Activated naive CD4-positive, alpha-beta T cell treated with Interleukin-2 at 50 U/mL for 16 hours (primary cell): ENCODE measurements around the gene FAM9C.
"Not testable (repeated sequence)": the region's sequence is repeated elsewhere in the genome, so short reads cannot be mapped to it uniquely, and the experiment has no call there.

Experiments used
- DNase-seq: peaks from one replicate; pipeline ENCODE4 v3.0.0-alpha.2; 2020

FAM9C gene

DNA sequence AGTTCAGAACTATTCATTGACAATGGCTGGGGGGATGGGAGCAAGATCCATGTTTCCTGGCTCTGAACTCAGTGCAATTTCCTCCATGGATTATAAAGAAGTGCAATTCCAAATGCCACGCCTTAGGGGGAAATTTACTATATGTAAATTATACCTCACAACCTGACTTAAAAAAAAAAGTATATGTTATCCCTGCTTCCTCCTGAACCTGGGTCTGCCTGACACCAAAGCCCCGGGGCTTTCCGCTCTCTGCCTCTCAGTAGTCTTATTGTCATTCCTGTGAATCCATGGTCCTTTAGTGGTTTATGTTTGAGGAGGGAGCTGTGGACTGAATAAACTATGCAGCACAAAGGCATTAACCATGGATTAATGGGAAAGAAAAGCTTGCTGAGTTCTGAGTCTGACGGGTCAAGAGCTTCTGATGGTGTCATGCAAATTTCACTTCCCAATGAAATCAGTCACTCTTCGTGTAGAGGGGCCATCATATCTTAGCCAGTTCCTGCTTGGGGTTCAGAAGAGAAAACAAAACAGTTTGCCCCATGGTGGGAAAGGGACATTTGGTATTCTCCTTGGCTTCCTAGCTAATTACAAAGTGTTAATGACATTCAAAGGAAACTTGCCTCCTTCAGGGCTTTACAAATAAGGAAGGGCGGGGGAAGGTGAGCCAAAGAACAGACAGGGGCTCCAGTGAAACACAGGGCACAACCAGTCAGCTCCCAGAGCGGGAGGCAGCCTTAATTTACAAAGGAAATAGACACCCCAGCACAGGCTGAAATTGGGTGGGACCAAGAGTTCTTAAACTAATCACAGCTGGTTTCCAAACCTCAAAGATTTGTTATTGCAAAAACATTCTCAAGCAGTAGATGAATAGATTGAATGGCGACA, 14.3 kb downstream of the FAM9C start:
- DNase-seq = no peak

DNA sequence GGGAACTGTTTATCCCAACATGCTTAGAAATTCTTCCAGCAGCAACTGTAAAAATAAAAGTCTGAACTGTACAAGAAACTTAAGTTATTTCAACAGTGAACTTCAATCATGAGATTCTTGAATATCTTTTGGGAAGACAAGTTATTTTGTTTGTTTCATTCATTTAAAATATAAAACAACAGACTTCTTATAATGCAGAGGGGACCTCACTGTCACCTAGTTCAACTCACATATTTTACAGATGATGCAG, 14.9 kb downstream of the FAM9C start:
- no peak for DNase-seq

DNA sequence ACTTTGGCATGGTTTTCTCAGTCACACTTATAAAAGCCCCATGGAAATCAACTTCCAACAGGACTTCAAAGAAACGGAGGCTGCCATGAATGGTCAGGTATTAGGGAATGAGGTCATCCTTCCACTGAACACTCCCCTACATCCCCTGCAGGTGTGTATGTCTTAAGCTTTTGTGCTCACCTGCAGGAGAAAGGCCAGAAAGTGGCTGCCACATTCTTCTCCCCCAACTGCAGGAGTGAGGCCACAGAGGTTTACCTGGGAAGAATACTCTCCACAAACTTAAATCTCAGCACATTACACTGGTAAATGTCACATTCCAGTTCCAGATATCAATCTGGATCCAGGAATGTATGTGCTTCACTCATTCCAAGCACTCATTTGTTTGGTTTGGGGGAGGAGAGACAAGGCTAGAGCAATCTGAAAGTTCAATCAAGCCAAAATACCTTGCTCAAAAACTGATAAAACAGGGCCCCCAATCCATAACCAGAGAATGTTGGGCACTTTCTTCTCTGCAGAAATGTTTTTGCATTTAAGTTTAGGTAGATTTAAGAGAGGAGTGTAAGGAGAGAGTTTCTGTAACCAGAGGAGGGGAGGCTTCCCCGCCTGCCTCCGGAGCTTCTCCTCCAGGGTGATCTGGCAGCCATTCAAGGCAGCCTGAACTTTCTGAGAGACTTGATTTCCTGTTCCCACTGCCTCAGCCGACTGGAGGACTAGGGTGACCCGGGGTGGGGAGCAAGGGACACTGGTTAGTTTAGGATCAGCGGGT, 15.4 kb downstream of the FAM9C start:
- DNase-seq = no peak

DNA sequence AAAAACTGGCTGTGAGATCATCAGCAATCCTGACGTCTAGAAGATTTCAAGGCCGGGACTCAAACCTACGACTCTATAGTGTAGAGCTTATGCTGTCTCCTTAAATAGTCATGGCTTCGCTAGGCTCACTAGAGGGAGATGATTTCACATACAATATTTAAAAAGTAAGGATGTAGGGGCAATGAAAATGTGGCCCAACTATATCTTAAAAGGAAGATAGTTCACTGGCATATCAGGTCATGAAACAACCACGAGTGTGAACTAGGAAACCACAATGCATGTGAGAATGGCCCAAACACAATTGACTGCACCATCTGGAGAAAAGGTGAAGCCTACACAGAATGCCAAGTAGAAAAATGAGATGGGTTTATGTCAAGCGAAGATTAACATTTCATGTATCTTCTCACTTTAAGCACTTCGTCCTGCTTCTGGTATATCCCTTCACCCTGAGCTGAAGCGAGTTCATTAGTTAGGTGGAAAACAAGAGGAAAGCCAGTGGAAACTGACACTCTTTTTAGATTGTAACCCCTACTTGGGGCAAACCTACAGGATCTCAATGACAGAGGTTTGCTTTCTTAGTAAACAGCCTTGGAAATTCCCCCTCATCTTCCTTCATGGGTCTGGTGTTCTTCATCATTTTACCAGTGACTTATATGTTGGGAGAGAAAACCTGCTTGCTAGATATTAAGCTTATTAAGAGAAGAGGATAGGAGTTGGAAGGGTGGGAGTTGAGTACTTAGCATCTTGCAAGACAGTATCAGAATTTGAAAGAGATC, 17.4 kb downstream of the FAM9C start:
- no peak for DNase-seq

DNA sequence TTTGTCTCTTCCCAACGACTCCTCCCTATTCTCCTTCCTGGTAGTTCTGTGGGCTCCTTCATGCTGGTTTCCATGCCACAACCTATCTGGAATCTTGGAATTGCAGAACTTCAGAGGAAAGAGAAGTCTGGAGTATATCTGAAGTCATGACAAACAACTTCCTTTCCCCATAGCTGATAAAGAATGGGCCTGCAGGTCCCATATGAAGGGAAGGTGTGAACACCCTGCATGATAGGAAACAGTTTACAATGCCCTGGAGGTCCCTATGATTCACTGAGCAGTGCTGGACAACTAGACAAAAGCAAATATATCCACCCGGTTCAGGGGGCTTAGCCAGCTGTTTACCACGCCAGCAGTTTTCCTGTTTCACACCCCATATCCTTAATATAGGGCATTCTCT, 19.4 kb downstream of the FAM9C start:
- DNase-seq = no peak

DNA sequence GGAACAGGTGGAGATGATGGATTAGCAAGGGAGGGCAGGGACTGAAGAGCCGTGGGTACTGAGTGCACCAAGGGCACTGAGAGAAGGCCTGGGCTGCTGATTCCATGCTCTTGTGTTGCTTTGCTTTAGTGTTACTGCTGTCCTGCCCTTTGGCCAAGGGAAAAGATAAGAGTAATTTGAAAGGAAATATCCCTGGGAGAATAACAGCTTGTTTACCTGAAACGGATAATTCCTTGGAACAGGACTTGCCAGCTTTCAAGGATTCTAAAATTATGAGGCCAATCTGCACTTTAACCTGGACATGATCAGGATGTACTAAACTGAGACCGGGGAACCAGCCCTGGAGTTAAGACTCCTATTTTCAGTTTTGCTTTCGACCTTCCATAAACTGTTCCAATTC, 20.4 kb downstream of the FAM9C start:
- DNase-seq = no peak

DNA sequence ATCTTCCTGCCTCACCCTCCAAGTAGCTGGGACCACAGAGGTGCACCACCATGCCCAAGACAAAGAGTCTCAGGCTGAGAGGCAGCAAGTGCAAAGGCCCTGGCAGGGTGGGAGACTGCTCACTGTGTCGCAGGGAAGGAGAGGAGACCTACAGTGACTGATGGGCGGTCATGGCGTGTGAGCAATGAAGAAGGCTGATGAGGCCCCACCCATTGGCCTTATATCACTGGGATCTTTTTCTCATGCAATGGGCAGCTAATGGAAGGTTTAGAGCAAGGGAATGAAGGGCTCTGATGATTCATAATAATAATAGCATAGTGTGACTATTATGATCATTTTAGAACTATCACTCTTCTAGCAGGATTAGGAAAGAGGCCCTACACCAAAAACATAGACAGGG, 20.9 kb downstream of the FAM9C start:
- no peak for DNase-seq

DNA sequence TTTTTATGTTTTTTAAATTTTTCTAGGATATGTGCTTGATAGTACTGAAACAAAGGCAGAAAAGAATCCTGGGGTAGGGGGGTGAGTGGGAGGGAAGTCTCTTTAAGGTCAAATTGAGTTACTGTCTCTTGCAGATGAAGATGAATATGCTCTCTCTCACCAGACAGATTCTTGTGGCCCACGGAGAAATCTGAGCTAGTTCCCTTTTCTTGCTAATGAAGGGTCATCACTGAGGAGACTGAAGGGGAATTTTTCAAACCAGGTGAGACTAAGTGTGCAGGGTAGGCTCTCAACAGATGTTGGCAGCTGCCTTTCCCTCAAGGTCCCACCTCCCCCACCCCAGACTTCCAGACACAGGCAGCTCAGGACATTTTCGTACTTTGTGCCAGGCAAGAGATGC, 21.5 kb downstream of the FAM9C start:
- DNase-seq = no peak

DNA sequence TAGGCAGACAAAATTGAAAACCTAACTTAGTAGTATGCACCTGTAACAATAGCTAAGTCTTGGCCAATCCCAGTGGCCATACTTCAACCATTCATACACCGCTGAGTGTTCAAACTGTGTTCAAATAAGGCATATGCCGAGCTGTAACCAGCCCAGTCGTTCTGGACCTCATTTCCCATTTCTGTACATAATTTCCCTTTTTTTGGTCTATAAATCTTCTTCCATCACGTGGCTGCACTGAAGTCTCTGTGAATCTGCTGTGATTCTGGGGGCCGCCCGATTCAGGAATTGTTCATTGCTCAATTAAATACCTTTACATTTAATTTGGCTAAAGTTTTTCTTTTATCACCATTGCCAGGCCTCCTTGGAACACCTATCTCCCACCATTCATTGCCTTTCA, 27.7 kb downstream of the FAM9C start:
- not testable (repeated sequence) for DNase-seq

DNA sequence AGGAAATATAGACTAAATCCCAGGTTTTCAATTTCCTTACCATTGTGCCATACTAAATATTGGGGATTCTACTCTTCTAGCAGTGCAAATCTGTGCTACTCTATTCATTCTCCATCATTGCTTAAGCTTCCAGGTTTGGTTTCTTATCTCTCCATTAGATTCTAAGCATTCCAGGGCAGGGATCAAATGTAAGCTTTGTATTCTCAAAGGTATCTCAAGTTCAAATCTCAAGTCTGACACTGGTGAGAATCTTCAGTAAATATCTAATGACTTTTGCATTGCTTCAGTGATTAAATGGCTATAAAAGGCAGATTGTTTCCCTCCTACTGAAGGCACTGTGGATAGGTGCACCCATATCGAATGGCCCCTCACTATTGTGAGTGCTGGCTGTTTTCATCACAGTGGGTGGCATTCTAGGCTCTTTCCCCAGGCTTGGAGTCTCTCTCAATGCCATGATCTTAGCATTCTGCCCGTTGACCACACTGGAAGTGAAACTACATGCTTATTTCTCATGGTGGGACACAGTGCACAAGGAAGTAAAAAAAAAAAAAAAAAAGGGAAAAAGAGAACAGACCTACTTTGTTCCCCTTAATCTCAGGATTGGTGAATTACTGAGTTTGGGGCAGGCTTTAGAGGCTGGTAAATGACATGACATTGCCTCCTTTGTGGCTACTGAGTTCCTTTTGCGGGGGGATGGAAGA, 28.7 kb downstream of the FAM9C start:
- DNase-seq = no peak

DNA sequence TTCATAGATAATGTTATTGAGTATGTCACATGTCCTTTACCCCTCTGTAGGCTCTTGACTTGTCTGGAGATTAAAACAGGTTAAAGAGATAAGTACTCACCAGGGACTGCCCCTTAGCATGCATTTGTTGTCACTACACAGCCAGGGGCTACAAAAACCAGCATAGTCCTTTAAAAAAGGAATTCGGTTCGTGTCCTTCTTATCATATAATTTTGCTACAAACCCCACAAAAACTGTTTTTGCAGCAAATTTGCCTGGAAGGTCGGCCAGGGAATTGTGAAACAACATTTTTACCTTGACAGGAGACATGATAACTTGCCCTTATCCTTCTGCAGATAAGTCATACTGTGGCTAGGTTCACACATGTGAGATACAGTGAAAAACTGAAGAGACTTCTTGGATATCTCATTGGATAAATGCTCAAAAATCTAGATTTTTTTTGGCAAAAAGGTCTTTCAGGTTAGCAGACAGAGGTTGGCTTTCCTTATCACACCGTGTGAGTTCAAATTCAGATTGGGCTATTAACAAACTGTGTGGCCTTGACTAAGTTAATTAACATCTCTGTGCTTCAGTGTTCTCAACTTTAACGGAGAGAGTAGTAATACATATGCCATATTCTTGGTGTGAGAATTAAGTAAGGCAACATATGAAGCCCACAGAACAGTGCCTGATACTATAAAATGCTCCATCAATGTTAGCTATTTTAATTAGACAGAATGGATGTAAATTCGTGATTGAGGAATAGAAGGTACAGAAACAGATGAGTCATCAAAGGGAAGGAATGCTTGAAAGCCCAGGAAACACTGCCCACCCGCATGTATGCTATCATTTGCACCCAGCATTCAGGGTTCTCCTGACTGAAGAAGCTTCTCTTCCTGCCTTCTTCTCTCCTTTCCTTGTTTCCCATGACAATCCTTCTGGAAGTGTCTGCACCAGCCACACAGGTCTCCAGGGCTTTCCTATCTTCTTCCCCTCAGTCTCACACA, 30.0 kb downstream of the FAM9C start:
- no peak for DNase-seq

DNA sequence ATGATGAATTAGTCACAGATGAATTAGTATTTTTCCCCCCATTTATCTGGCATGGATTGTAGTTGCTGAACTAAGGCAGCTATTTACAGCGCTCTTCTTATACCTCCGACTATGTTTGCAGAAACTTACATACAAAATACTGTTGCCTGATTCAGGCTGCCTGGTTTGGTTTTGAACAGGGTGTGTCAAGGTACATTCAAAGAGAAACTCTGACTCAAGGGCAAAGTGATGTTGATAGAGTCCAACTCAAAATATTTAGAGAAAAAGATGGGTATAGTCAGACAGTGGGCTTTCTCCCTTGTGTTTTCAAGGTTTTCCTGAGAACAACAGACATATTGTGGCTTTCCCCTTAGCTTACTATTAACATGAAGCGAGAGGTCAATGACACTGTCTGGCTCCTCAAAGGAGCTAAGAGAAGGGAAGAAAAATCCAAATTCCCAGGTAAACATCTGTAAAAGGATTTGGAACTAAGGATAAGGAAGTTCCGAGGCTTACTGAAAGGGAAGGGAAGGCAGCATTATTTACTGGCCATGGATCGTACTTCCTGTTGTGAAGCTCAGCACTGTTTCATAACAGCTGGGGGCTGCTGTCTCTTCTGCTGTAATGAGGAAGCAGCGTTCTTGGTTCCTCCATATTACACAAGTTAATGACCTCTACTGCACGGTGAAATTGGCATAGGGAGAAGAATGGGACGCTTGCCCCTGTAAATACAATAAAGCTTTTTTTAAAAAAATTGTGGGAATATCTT, 30.9 kb downstream of the FAM9C start:
- DNase-seq = peak; percentile 8

DNA sequence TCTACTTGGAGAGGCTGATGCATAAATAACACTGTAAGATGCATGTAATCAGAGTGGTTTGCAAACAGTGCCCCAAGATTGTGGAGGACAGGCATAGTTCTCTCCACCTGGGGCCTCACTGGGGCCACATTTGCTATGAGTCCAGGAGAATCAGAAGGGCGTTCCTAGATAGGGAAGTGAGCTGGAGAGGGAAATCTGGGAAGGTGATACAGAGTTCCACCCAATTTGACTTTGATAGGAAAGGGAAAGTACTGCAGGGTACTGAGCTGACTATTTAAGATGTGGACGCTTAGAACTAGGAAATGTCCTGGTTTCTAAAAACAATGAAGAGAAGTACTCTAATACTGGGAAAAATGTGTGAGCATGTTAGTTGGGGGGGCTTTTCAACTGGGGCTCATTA, 33.9 kb downstream of the FAM9C start:
- no peak for DNase-seq

DNA sequence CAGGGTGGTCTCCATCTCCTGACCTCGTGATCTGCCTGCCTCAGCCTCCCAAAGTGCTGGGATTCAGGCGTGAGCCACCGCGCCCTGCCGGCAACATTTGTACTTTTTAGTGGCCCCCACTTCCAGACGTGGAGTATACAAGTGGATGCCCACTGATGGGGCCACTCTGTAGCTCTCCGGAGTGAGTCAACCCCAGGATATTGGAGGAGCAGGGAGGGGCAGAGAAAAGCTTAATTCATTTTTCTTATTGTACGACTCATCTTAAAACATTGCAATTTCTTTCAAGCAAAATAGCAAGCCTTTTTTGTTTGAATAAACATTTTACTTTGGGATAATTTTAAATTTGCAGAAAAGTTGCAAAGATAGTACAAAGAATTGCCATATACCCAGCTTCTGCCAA, 34.6 kb downstream of the FAM9C start:
- DNase-seq = no peak

DNA sequence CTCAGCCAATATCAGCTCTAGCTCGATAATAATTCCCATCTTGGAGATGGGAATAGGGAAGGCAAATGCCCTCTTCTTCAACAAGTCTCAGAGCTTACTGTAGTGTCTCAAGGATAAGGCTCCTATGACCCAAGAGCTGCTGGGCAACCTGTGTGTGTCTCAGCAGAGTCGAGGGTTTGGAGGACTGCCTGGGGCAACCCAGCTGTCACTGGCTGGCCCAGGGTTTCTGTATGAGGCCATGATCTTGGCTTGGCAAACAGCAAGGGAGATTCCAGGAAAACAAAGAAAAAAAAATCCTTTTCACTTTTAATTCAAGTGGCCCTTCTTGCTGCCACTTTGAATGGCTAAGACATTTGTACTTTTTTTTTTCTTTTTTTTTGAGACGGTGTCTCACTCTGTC, 35.1 kb downstream of the FAM9C start:
- DNase-seq = no peak

DNA sequence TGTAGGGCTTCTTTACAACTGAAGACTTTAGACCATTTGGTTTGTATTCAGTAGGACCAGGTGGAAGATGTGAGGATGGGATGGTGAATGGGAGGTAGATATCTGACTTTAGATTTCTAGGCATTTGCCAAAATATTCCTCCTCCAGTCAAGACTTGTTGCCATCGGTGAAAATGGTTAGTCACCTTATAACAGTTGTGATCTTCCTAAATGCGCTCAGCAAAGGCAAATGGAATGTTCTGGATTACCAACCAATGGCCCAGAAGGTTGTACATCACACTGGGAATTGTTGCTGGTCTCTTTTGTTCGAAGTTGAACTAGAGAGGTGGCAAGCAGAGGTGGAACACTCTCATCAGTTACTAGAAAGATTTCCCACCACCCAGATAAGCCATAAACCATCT, 35.6 kb downstream of the FAM9C start:
- no peak for DNase-seq

DNA sequence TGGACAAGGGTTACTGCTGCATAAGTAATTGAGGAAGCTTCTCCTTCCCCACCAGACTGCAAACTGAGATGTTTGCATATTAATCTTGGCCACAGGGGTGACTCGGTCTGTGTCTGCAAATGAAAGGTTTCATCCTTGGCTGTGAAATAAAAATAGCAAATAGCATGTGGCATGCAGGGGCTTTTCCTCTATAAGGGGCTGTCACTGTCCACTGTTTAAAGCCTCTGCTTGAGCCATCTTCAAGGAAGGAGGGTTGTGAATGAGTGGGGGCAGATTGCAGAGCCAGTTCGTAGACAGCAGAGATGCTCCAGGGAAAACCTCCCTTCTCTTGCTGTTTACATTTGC, 36.3 kb downstream of the FAM9C start:
- no peak for DNase-seq

DNA sequence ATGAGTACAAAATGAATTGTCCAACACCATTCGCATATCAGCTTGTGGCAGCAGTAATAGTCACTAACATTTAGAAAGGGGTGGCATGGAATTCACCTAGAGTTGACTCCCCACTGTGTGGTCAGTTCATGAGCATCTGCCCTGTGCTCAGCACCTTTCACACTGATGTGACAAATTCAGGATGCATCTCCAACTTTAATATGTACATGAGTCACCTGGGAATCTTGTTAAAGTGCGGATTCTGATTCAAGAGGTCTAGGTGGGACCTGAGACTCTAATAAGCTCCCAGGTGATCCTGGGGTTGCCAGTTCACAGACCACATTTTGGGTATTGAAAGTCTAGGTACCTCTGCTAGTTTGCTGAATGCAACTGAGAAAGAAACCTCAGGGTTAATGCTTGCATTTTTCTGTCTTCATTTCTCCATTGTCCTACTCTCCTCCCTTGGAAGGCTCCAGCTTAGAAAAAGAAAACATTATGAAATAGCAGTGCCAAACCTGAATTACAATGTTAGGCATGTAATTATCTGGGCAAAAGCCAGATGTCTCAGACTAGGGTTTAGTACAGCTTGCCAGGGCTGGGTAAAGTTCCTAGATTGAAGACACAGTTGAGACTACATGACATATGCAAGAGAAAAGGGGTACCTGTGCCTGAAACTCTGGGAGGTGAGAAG, 36.8 kb downstream of the FAM9C start:
- DNase-seq = no peak

DNA sequence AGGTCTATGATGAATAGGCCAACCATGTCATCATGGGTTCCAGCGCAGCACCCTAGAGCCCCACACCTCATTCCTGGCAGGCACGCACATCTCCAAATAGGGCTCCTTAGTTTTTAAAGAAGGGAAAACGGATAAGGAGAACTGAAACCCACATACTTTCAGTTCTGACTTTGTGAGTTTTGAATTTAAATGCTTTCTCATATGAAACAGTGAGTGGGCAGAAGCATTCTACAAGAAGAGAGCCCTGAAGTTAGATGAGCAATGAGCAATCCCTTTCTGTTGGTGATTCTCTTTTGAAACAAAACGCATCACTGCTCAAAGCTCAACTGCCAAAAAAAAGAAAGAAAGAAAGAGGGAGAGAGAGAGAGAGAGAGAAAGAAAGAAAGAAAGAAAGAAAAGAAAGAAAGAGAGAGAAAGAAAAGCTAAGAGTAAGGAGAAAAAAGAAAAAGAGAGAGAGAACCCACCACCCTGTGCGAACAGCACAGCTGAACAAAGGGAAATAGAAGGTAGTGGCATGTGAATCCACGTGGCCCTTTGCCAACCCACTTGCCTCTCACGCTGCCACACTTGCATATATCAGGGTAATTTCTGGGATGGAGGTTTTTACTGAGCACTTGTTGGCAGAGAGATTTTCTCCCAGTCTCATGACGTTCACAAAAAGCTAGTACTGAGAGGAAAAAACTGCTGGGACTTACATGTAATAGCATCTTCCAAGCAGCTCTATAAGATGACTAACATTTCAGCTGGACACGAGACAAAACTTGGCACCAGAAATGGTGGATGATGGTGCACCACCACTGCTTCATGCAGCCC, 38.6 kb downstream of the FAM9C start:
- peak; percentile 29 for DNase-seq
